ENCODE results near the gene PDSS2.

DNA sequence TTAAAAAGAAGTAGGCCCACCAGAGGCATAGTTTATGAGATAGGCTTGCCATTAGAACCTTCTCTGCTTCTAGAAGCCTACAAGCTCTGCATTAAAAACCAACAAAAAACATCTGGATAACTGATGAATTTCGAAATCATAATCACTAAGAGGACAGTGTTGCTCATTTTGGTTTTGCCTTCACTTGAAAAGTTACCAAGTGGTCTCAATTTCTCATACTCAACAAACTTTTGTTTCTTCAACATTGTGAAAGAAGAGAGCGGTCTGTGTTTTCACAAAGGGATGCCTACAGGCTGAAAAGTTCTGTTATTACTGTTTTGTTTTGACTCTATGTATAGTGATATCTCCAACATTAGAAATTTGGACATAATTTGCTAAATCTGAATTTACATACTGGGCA, 98.9 kb downstream of the PDSS2 start:
- TF ChIP-seq POLR2A (IDR thresholded peaks at IDR 0.05; ENCODE audit: extremely low read depth, insufficient read length) = no peak
- TF ChIP-seq, protein P1, sequence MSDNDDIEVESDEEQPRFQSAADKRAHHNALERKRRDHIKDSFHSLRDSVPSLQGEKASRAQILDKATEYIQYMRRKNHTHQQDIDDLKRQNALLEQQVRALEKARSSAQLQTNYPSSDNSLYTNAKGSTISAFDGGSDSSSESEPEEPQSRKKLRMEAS (IDR thresholded peaks at IDR 0.05; ENCODE audit: low read depth, low read length) = no peak
- TF ChIP-seq, protein P2, sequence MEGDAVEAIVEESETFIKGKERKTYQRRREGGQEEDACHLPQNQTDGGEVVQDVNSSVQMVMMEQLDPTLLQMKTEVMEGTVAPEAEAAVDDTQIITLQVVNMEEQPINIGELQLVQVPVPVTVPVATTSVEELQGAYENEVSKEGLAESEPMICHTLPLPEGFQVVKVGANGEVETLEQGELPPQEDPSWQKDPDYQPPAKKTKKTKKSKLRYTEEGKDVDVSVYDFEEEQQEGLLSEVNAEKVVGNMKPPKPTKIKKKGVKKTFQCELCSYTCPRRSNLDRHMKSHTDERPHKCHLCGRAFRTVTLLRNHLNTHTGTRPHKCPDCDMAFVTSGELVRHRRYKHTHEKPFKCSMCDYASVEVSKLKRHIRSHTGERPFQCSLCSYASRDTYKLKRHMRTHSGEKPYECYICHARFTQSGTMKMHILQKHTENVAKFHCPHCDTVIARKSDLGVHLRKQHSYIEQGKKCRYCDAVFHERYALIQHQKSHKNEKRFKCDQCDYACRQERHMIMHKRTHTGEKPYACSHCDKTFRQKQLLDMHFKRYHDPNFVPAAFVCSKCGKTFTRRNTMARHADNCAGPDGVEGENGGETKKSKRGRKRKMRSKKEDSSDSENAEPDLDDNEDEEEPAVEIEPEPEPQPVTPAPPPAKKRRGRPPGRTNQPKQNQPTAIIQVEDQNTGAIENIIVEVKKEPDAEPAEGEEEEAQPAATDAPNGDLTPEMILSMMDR (IDR thresholded peaks at IDR 0.05; ENCODE audit: low read depth, low read length) = no peak
- TF ChIP-seq MYC (IDR thresholded peaks at IDR 0.05; ENCODE audit: low read depth, low read length) = no peak
